HT1080 (cell line): ENCODE results near the gene FAM200C. TPM values are rescaled to one million over a fixed set of nuclear protein-coding genes. Genes with fewer than 3 reads are reported as not detected.
"Not testable (repeated sequence)": the region's sequence is repeated elsewhere in the genome, so short reads cannot be mapped to it uniquely, and the experiment has no call there.

Experiments
- DNase-seq: peaks from one replicate; pipeline ENCODE4 v3.0.0-alpha.2; 2015; ENCODE audit warnings: low read depth
- polyA plus RNA-seq, 2 experiments: library from polyadenylated mRNA; depleted of rRNA; stranded (reverse); fragments of >200 nt; gene quantifications; 2 replicates each; pipeline ENCODE4 v1.2.3, GENCODE V29; 2015
- total RNA-seq: library from RNA; depleted of rRNA; stranded (reverse); fragments of >200 nt; shearing (Covaris generic); gene quantifications from 2 replicates; pipeline ENCODE4 v1.2.3, GENCODE V29; 2014; rRNA removed

The FAM200C gene
- 5.0 TPM in 2 replicates for total RNA-seq
- polyA plus RNA-seq (2015; cell fraction: cytosol; rRNA removed), result 5.3 and 5.7 TPM in 2 replicates
- 8.9 and 10.3 TPM in 2 replicates for polyA plus RNA-seq (2015; cell fraction: nucleus; rRNA removed)

- peak; percentile 89 for DNase-seq
These were observed at the start of gene FAM200C for GRCh38 chr5:160399402-160400353. Gene FAM200C, minus strand, starts transcription at chr5:160400054. Its CDS starts 4,564 bp downstream, at chr5:160395490.

GRCh38 chr5:160449458-160449857 lies 49.6 kb upstream of the FAM200C start:
- DNase-seq, result no peak

- no peak for DNase-seq
These were observed 49.0 kb upstream of the FAM200C start for GRCh38 chr5:160448886-160449285.

GRCh38 chr5:160445751-160446150 lies 45.9 kb upstream of the FAM200C start:
- no peak for DNase-seq

GRCh38 chr5:160445132-160445531 lies 45.3 kb upstream of the FAM200C start:
- no peak for DNase-seq

GRCh38 chr5:160444407-160444806 lies 44.6 kb upstream of the FAM200C start:
- DNase-seq, result no peak

- DNase-seq, result no peak
These were observed 43.1 kb upstream of the FAM200C start for GRCh38 chr5:160442824-160443431.

- DNase-seq, result no peak
These were observed 41.5 kb upstream of the FAM200C start for GRCh38 chr5:160441311-160441781.

- DNase-seq, result peak; percentile 81
These were observed 39.3 kb upstream of the FAM200C start for GRCh38 chr5:160439205-160439600.

- peak; percentile 62 for DNase-seq
These were observed 38.7 kb upstream of the FAM200C start for GRCh38 chr5:160438316-160439204.

GRCh38 chr5:160437271-160437670 lies 37.4 kb upstream of the FAM200C start:
- no peak for DNase-seq

GRCh38 chr5:160436661-160437060 lies 36.8 kb upstream of the FAM200C start:
- not testable (repeated sequence) for DNase-seq

- DNase-seq, result no peak
These were observed 36.2 kb upstream of the FAM200C start for GRCh38 chr5:160436017-160436416.

GRCh38 chr5:160435532-160435931 lies 35.7 kb upstream of the FAM200C start:
- DNase-seq, result no peak

GRCh38 chr5:160434022-160434531 lies 34.2 kb upstream of the FAM200C start:
- DNase-seq, result no peak

GRCh38 chr5:160432787-160433186 lies 32.9 kb upstream of the FAM200C start:
- DNase-seq, result no peak

GRCh38 chr5:160432196-160432595 lies 32.3 kb upstream of the FAM200C start:
- DNase-seq, result no peak

- DNase-seq, result no peak
These were observed 27.8 kb upstream of the FAM200C start for GRCh38 chr5:160427607-160428006.

GRCh38 chr5:160423099-160423498 lies 23.2 kb upstream of the FAM200C start:
- DNase-seq, result no peak

- peak; percentile 95 for DNase-seq
These were observed 21.9 kb upstream of the FAM200C start, which contains the start of gene PTTG1 for GRCh38 chr5:160421625-160422258. Gene PTTG1, plus strand, starts transcription at chr5:160421855. Its CDS starts 458 bp downstream, at chr5:160422313.
